A549 treated with Hydrocortisone at 1 μM for 4 hours (cell line): Measurements from ENCODE around the gene IFTAP. TPM values are rescaled to one million over a fixed set of nuclear protein-coding genes. Genes with fewer than 3 reads are reported as not detected.

ENCODE experiments used
- total RNA-seq: library from RNA; stranded (reverse); fragments of 200-300 nt; extraction: Qiagen RNA extraction; gene quantifications from 5 replicates; pipeline ENCODE4 v1.2.3, GENCODE V29; 2022

Gene IFTAP, protein sequence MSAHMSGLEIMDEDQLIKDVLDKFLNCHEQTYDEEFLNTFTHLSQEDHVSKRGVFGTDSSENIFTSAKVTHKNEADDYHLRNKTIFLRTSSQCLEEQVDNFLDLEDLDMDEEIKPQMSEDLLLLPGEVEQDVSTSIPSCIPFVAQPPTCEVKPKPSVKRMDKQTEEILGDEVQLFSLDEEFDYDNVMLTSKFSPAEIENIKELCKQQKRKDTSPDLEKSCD
- total RNA-seq = 14.9 to 19.4 TPM (median 17.7 TPM) in 5 replicates

GRCh38 chr11:36594316-36594989 lies at the start of gene IFTAP:
TSS of gene IFTAP (plus strand) at chr11:36594502. CDS start at chr11:36610104, 15,602 bp downstream.

DNA sequence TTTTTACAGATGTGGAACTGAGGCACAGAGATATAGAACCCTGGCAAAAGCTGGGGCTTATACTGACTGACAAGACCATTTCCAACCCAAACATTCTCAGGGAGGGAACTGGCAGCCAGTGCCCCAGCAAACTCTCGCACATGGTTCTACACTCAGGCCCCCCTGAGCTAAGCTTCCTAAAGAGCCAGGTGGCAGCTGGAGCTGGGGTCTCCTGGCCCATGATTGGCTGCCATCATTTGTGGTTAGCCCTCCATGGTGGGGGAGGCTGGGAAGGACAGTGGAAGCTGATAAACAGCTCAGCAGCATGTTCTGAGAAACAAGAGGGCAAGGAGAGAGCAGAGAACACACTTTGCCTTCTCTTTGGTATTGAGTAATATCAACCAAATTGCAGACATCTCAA lies 26.6 kb upstream of the IFTAP start, which contains the start of gene RAG1:
Gene RAG1, plus strand, starts transcription at position 314 of the 400 bp plus-strand sequence. CDS start 5,298 bp downstream, outside the sequence.

GRCh38 chr11:36598051-36598450 lies 3.7 kb downstream of the IFTAP start, which contains the start of gene RAG2:
TSS of gene RAG2 (minus strand) at chr11:36598236. CDS start at chr11:36594168, 4,068 bp downstream.

Other genes with a start within 250 kb of the IFTAP start
- 6.3 to 9.6 TPM (median 8.0 TPM) in 5 replicates for gene TRAF6, start 84.2 kb upstream of the IFTAP start, total RNA-seq
- 0.14 to 0.63 TPM (median 0.25 TPM) in 5 replicates for gene RAG1, start 26.5 kb upstream of the IFTAP start, total RNA-seq
- gene RAG2, start 3.7 kb downstream of the IFTAP start, total RNA-seq = not detected in 5 replicates